GM19397 (cell line): Measurements from ENCODE around the gene FOXO3.

Experiments
- ATAC-seq: cut with Tn5 transposase; IDR thresholded peaks from one replicate; pipeline ENCODE4 v1.9.1; 2021; ENCODE audit warnings: mild to moderate bottlenecking, moderate library complexity; ENCODE audit not compliant: unreplicated experiment

Gene FOXO3

DNA sequence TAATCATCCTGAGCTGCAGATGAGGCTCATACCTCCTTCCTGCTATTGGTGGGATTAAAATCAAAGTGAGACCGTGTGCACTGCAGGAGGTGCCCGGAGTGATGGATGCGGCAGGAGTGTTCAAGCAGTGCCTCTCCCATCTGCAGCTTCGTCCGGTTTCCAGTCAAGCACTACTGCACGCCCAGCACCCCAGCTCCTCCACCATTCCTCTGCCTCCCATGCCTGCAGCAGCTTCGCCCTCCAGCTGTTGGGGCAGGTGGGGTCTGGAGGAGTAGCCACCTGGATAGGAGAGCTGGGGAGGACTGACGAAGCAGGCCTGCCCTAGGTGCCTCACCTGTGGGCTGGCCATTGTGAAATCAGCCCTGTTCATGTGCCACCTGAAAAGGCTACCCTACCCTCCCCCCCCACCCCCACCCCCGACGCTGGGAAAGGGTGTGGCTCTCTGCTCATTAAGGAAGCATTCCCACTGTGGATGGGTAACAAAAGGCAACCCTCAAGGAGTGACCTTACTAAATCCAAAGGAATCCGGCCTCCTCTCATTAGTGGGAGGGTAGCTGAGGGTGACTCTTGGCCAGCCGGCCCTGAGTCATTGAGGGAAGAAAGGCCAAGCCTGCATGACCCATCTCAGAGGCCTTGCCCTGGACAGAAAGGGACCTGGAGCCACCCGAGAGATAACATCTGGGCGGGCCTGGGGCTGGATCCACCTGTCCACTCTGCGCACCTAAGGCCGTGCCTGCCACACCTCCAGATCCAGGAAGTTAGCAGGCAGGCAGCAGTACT lies 171.6 kb downstream of the FOXO3 start:
- no peak for ATAC-seq

DNA sequence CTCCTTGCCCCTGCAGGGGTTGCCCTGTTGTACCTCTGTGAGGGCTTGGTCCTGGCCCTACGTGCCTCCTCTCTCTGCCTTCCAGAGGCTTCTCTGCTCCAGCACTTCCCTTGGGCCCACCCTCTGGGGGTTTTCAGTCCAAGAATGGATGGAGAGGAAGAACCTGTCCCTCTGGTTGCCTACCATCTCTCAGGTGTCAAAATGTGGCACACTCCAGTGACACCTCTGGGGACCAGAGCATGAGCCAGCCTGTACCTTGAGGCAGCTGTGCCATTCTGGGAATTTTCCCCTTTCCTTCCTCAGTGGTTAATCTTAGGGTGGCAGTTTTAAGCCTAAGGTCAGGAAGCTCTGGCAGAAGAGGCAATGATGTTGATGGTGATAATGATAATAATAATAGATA lies 172.3 kb downstream of the FOXO3 start:
- ATAC-seq: no peak

DNA sequence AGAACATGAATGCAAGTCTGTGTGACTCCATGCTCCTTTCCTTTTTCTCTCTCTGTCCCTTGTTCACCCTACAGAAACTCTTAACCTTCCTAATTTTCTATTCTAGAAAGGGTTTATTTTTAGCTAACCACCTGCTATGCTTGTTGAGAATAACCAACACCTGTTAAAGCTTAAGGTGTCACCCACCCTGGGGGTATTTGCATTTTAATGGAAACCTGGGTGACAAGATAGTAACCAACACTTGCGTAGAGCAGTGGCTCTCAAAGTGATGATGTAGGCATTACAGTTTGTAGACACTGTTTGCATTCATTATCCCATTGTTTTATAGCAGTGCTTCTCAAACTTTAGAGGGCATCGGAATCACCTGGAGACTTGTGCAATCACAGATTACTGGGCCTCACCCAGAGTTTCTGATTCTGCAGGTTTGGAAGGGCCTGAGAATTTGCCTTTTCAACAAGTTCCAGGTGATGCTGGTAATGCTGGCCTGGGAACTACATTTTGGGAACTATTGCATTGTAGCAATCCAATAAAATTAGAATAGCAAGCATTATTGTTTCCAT lies 173.1 kb downstream of the FOXO3 start:
- no peak for ATAC-seq
